Vagina (tissue), 2 donors: ENCODE results near the gene SMOC2. TPM values are rescaled to one million over a fixed set of nuclear protein-coding genes. Genes with fewer than 3 reads are reported as not detected.

Source experiments
- DNase-seq, 2 donors: peaks; one replicate each; pipeline ENCODE4 v3.0.0-alpha.2; 2017; ENCODE audit errors: extremely low spot score in 2 of 2
- H3K27ac ChIP-seq: fragments of 200-600 bp; sonication (generic); one replicate; pipeline ENCODE4 v1.5.1; 2019
- H3K27me3 ChIP-seq: fragments of 200-600 bp; sonication (generic); one replicate; pipeline ENCODE4 v1.5.1; 2019
- H3K36me3 ChIP-seq, 2 donors: fragments of 200-600 bp; sonication (generic); one replicate each; pipeline ENCODE4 v1.5.1; 2017 to 2019
- H3K4me1 ChIP-seq: fragments of 200-600 bp; sonication (generic); one replicate; pipeline ENCODE4 v1.5.1; 2019
- H3K4me3 ChIP-seq, 2 donors: fragments of 200-600 bp; sonication (generic); 1 replicate in 1 of 2; 2 replicates in 1 of 2; pipeline ENCODE4 v1.5.1; 2016 to 2019
- H3K9me3 ChIP-seq: fragments of 200-600 bp; sonication (generic); one replicate; pipeline ENCODE4 v1.5.1; 2019
- CTCF ChIP-seq, 3 experiments: fragments of 450-650 bp in 2 of 3; fragments of 200-600 bp in 1 of 3; sonication (generic) in 1 of 3; IDR thresholded peaks; one replicate each; pipeline ENCODE4 v1.5.1; 2017 to 2019; ENCODE audit warnings: antibody characterized with exemption in 3 of 3, mild to moderate bottlenecking in 2 of 3, moderate library complexity in 2 of 3
- POLR2A ChIP-seq, 2 donors: fragments of 450-650 bp; IDR thresholded peaks; one replicate each; pipeline ENCODE4 v1.6.1; 2017; ENCODE audit warnings: antibody characterized with exemption in 2 of 2, mild to moderate bottlenecking in 2 of 2, moderate library complexity in 2 of 2
- POLR2AphosphoS5 ChIP-seq, 2 donors: sonication (generic); formaldehyde crosslinking; IDR thresholded peaks; one replicate each; pipeline ENCODE4 v1.9.0; 2017; ENCODE audit warnings: antibody characterized with exemption in 2 of 2, mild to moderate bottlenecking in 2 of 2, low read depth in 1 of 2; ENCODE audit not compliant: insufficient read depth in 1 of 2
- intact Hi-C: fragments of 100-400 bp; cut with DNase I; formaldehyde crosslinking; loops from one replicate; pipeline ENCODE4 v1.15.1; 2023
- total RNA-seq: library from RNA; depleted of rRNA; stranded (reverse); fragments of >200 nt; gene quantifications from one replicate; pipeline ENCODE4 v1.2.3, GENCODE V29; 2016

The SMOC2 gene
- total RNA-seq, 1 donor from 2014 or later, result 22.1 TPM

GRCh38 chr6:168620578-168620977 lies 179.6 kb downstream of the SMOC2 start:
- no peaks in the 10 kb centered on the region for H3K4me1 ChIP-seq
- H3K27ac ChIP-seq, result no peak overlapping the region
- H3K36me3 ChIP-seq, result no peaks in the 10 kb centered on the region
- no peak overlapping the region for H3K4me3 ChIP-seq
- no peaks in the 10 kb centered on the region for H3K27me3 ChIP-seq
- DNase-seq, result no peak
- TF ChIP-seq POLR2A (IDR thresholded peaks at IDR 0.05), result no peak
- no peak for TF ChIP-seq CTCF (IDR thresholded peaks at IDR 0.05)
- no peak for TF ChIP-seq POLR2AphosphoS5 (IDR thresholded peaks at IDR 0.05; ENCODE audit: insufficient read depth in 1 of 2, low read depth in 1 of 2)
- intact Hi-C loops, result no loop called here
- no peaks in the 10 kb centered on the region for H3K9me3 ChIP-seq

- H3K9me3 ChIP-seq, result no peaks in the 10 kb centered on the region
- intact Hi-C loops, result no loop called here
- no peak for DNase-seq
- no peaks in the 10 kb centered on the region for H3K36me3 ChIP-seq
- H3K4me3 ChIP-seq, result no peak overlapping the region
- TF ChIP-seq POLR2AphosphoS5 (IDR thresholded peaks at IDR 0.05; ENCODE audit: insufficient read depth in 1 of 2, low read depth in 1 of 2), result no peak
- no peak for TF ChIP-seq CTCF (IDR thresholded peaks at IDR 0.05)
- no peak for TF ChIP-seq POLR2A (IDR thresholded peaks at IDR 0.05)
- H3K27ac ChIP-seq, result no peak overlapping the region
- H3K4me1 ChIP-seq, result no peaks in the 10 kb centered on the region
- no peaks in the 10 kb centered on the region for H3K27me3 ChIP-seq
Measured at GRCh38 chr6:168623736-168624135, 182.8 kb downstream of the SMOC2 start.

- Histone ChIP-seq H3K9me3 (no peaks in the 10 kb centered on the region), H3K27ac (no peak overlapping the region), H3K4me1 (no peaks in the 10 kb centered on the region), H3K4me3 (no peak overlapping the region), H3K27me3 (no peaks in the 10 kb centered on the region), H3K36me3 (no peaks in the 10 kb centered on the region)
- TF ChIP-seq CTCF (IDR thresholded peaks at IDR 0.05) (no peak), POLR2A (IDR thresholded peaks at IDR 0.05) (no peak), POLR2AphosphoS5 (IDR thresholded peaks at IDR 0.05; ENCODE audit: insufficient read depth in 1 of 2, low read depth in 1 of 2) (no peak)
- intact Hi-C loops, result no loop called here
- no peak for DNase-seq
Measured at GRCh38 chr6:168624540-168624939, 183.6 kb downstream of the SMOC2 start.

GRCh38 chr6:168624948-168625347 lies 184.0 kb downstream of the SMOC2 start:
- intact Hi-C loops, result no loop called here
- H3K4me3 ChIP-seq, result no peak overlapping the region
- H3K9me3 ChIP-seq, result no peaks in the 10 kb centered on the region
- no peaks in the 10 kb centered on the region for H3K27me3 ChIP-seq
- no peaks in the 10 kb centered on the region for H3K36me3 ChIP-seq
- H3K27ac ChIP-seq, result no peak overlapping the region
- H3K4me1 ChIP-seq, result no peaks in the 10 kb centered on the region
- no peak for DNase-seq
- TF ChIP-seq CTCF (IDR thresholded peaks at IDR 0.05), result no peak
- no peak for TF ChIP-seq POLR2AphosphoS5 (IDR thresholded peaks at IDR 0.05; ENCODE audit: insufficient read depth in 1 of 2, low read depth in 1 of 2)
- no peak for TF ChIP-seq POLR2A (IDR thresholded peaks at IDR 0.05)

GRCh38 chr6:168625602-168626001 lies 184.6 kb downstream of the SMOC2 start:
- intact Hi-C loops, result no loop called here

More at GRCh38 chr6:168625602-168626001, 184.6 kb downstream of the SMOC2 start:
- no peak overlapping the region for H3K27ac ChIP-seq
- TF ChIP-seq POLR2A (IDR thresholded peaks at IDR 0.05) (no peak), POLR2AphosphoS5 (IDR thresholded peaks at IDR 0.05; ENCODE audit: insufficient read depth in 1 of 2, low read depth in 1 of 2) (no peak), CTCF (IDR thresholded peaks at IDR 0.05) (no peak)
- H3K9me3 ChIP-seq, result no peaks in the 10 kb centered on the region
- H3K27me3 ChIP-seq, result no peaks in the 10 kb centered on the region
- H3K4me3 ChIP-seq, result no peak overlapping the region
- DNase-seq, result no peak
- no peaks in the 10 kb centered on the region for H3K36me3 ChIP-seq
- H3K4me1 ChIP-seq, result no peaks in the 10 kb centered on the region
